NB4 (cell line): ENCODE results near the gene GNB5.
A peak's percentile ranks its signal among the peaks of the same experiment; 100 is the strongest.
"Not testable (repeated sequence)": the region's sequence is repeated elsewhere in the genome, so short reads cannot be mapped to it uniquely, and the experiment has no call there.

ENCODE experiments used
- DNase-seq: peaks from one replicate; pipeline ENCODE4 v3.0.0; 2010; ENCODE audit warnings: low read depth
- H3K4me3 ChIP-seq: one replicate; pipeline ENCODE4 v1.5.1; 2011; ENCODE audit warnings: mild to moderate bottlenecking, low read depth, low read length, moderate library complexity
- MYC ChIP-seq: IDR thresholded peaks from 2 replicates; pipeline ENCODE4 v1.6.1; 2011; ENCODE audit warnings: low read depth, low read length
- POLR2A ChIP-seq: IDR thresholded peaks from 2 replicates; pipeline ENCODE4 v1.6.1; 2011; ENCODE audit warnings: mild to moderate bottlenecking; ENCODE audit not compliant: insufficient read length; ENCODE audit errors: extremely low read depth
- TF ChIP-seq, protein P1 (sequence below): IDR thresholded peaks from 2 replicates; pipeline ENCODE4 v1.6.1; 2011; ENCODE audit warnings: low read depth, low read length
- TF ChIP-seq, protein P2 (sequence below): IDR thresholded peaks from one replicate; pipeline ENCODE4 v1.5.1; 2012; ENCODE audit warnings: low read depth, low read length

GNB5 gene

DNA sequence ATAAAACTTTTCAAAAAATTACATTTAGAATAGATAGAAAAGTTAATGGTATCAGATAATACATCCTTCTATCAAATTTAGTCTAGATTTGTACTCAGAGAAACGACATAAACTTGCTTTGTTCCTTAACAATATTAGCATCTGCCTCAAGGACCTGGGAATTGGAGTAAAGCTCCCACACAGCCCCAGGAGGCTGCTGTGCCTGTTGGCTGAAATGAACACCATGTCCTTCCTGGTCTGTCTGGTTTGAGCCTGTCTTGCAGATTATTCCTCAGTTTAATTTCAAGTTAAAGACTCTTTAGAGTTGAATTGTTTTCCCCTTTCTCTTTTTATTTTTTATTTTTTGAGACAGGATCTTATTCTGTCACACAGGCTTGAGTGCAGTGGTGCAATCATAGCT lies 19.4 kb downstream of the GNB5 start:
- DNase-seq: no peak
- TF ChIP-seq MYC (no peak), POLR2A (no peak)
- no peak overlapping the region for H3K4me3 ChIP-seq

DNA sequence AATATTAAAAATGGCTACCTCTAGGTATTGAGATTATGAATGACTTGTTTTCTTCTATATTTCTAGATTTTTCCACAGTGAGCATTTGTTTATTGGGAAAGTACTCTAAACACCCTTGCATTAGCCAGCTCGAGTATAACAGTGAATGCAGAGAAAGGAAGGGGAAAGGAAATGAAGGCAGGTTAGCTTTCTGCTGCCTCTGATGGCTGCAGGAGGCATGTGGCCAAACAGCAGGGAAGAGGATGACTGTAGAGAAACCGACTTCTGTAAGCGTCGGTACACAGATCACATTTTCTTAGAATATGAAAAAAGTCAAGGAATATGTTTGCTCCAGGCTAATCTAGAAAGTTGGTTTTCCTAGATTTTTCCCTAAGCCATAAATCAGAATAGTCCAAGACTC lies 19.8 kb downstream of the GNB5 start:
- DNase-seq: peak; percentile 26
- TF ChIP-seq, protein P1, sequence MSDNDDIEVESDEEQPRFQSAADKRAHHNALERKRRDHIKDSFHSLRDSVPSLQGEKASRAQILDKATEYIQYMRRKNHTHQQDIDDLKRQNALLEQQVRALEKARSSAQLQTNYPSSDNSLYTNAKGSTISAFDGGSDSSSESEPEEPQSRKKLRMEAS: peak; percentile 56
- TF ChIP-seq POLR2A (no peak), MYC (no peak)
- TF ChIP-seq, protein P2, sequence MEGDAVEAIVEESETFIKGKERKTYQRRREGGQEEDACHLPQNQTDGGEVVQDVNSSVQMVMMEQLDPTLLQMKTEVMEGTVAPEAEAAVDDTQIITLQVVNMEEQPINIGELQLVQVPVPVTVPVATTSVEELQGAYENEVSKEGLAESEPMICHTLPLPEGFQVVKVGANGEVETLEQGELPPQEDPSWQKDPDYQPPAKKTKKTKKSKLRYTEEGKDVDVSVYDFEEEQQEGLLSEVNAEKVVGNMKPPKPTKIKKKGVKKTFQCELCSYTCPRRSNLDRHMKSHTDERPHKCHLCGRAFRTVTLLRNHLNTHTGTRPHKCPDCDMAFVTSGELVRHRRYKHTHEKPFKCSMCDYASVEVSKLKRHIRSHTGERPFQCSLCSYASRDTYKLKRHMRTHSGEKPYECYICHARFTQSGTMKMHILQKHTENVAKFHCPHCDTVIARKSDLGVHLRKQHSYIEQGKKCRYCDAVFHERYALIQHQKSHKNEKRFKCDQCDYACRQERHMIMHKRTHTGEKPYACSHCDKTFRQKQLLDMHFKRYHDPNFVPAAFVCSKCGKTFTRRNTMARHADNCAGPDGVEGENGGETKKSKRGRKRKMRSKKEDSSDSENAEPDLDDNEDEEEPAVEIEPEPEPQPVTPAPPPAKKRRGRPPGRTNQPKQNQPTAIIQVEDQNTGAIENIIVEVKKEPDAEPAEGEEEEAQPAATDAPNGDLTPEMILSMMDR: no peak
- H3K4me3 ChIP-seq: no peak overlapping the region

DNA sequence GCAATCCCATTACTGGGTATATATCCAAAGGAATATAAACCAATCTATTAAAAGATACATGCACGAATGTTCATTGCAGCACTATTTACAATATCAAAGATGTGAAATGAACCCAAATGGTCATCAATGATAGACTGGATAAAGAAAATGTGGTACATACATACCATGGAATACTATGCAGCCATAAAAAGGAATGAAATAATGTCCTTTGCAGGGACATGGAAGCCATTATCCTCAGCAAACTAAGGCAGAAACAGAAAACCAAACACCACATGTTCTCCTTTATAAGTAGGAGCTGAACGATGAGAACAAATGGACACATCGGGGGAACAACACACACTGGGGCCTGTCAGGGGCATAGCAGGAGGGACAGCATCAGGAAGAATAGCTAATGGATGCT lies 21.0 kb downstream of the GNB5 start:
- H3K4me3 ChIP-seq, DNase-seq: not testable (repeated sequence)

DNA sequence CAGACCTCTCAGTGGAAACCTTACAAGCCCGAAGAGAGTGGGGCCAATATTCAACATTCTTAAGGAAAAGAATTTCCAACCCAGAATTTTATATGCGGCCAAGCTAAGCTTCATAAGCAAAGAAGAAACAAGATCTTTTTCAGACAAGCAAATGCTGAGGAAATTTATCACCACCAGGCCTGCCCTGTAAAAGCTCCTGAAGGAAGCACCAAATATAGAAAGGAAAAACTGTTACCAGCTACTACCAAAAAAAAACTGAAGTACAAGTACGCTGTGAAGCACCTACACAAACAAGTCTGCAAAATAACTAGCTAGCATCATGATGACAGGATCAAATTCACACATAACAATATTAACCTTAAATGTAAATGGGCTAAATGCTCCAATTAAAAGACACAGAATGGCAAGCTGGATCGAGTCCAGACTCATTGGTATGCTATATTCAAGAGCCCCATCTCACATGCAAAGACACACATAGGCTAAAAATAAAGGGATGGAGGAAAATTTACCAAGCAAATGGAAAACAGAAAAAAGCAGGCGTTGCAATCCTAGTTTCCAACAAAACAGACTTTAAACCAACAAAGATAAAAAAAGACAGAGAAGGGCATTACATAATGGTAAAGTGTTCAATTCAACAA lies 25.6 kb downstream of the GNB5 start:
- H3K4me3 ChIP-seq, DNase-seq: not testable (repeated sequence)

DNA sequence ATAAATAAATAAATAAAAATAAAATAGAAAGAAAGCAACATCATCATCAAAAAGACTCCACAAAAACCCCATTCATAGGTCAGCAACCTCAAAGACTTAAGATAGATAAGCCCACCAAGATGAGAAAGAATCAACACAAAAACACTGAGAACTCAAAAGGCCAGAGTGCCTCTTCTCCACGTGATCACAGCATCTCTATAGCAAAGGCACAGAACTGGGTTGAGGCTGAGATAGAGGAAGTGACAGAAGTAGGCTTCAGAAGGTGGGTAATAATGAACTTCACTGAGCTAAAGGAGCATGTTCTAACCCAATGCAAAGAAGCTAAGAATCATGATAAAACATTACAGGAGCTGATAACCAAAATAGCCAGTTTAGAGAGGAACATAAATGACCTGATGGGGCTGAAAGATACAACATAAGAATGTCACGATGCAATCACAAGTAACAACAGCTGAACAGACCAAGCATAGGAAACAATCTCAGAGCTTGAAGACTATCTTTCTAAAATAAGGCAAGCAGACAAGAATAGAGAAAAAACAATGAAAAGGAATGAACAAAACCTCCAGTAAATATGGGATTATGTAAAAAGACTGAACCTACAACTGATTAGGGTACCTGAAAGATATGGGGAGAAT lies 26.4 kb downstream of the GNB5 start:
- TF ChIP-seq, protein P1: no peak
- TF ChIP-seq, protein P2: no peak
- TF ChIP-seq MYC: no peak
- TF ChIP-seq POLR2A: no peak
- H3K4me3 ChIP-seq: no peak overlapping the region
- peak; percentile 33 for DNase-seq

DNA sequence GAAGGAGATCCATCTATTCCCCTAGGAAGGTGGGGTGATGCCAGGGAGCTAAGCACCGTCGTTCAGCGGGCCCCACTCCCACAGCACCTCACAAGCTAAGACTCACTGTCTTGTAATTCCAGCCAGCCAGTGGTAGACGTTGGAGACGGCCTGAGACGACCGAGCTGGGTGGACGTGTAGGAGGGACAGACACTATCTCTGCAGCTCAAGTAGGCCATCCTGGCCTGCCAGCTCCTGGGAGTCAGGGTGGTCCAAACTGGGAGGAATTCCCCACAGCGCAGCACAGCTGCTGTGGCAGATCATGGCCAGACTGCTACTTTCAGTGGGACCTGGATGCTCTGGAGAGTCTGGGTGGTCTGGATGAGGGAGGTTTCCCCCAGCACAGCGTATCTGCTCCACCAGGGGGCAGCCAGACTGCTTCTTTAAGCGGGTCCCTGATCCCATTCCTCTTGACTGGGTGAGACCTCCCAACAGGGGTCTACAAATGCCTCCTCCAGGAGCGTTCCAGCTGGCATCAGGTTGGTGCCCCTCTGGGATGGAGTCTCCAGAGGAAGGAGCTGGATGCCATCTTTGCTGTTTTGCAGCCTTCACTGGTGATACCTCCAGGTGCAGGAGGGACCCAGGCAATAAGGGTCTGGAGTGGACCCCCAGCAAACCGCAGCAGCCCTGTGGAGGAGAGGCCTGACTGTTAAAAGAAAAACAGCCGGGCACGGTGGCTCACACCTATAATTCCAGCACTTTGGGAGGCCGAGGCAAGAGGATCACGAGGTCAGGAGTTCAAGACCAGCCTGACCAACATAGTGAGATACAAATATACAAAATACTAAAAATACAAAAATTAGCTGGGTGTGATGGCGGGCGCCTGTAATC lies 27.6 kb downstream of the GNB5 start:
- TF ChIP-seq, protein P2: peak; percentile 13
- TF ChIP-seq, protein P1: no peak
- TF ChIP-seq MYC (no peak), POLR2A (no peak)
- DNase-seq: peak; percentile 30
- no peak overlapping the region for H3K4me3 ChIP-seq

DNA sequence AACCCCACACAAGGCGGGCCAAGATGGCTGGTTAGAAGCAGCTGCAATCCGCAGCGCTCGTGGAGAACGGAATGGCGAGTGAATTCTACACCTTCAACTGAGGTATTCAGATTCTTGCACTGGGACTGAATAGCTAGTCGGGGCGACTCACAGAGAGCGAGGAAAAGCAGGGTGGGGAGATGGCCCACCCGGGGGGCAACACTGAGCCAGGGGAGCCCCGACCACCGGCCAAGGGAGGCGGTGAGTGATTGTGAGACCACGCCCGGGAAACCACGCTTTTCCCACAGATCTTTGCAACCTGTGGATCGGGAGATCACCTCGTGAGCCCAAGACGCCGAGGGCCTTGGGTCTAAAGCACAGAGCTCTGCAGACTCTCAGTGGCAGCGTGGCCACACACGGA lies 28.3 kb downstream of the GNB5 start:
- no peak for DNase-seq
- no peak overlapping the region for H3K4me3 ChIP-seq
- TF ChIP-seq, protein P1: no peak
- TF ChIP-seq POLR2A (no peak), MYC (no peak)
- TF ChIP-seq, protein P2: no peak
